HG03520 (cell line): Measurements from ENCODE around the gene ZNF112.
"Not testable (repeated sequence)": the region's sequence is repeated elsewhere in the genome, so short reads cannot be mapped to it uniquely, and the experiment has no call there.

Experiments
- ATAC-seq: cut with Tn5 transposase; IDR thresholded peaks from one replicate; pipeline ENCODE4 v1.9.1; 2021; ENCODE audit warnings: mild to moderate bottlenecking, moderate library complexity; ENCODE audit not compliant: unreplicated experiment

The ZNF112 gene

DNA sequence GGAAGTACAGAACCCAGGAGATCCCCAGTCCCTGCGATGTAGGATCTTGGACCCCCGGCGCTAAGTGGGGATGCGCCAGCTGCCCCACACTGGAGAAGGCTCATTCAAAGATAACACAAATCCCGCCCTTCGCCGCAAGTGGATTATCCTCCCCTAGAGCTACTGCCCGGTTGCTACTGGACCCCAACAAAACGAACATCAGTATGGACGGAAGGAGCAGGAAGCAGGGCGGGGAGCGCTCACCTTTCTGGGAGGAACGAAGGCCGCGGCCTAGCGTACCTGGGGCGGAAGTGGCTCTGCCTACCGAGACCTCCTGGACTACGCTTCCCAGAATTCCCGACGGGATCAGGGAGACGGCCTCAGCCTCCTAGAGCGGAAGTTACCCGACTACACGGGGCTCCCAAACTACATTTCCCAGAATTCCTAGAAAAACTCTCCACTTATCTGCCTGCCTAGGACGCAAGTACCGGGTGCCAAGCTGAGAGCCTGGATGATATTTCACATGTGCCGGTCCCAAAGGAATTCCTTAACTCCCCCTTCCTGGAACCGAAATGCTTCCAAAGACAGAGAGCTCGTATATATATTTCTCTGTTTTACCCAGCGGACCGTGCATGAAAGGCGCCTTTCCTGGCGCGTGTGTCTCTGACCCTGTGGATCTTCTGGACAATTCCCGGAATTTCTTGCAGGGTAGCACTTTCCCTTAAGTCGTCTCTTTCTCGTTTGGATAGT is at the start of gene ZNF112:
TSS of gene ZNF112 (minus strand) at position 298 of the 729 bp plus-strand sequence. CDS start 16,141 bp downstream, outside the sequence.
- ATAC-seq: no peak

DNA sequence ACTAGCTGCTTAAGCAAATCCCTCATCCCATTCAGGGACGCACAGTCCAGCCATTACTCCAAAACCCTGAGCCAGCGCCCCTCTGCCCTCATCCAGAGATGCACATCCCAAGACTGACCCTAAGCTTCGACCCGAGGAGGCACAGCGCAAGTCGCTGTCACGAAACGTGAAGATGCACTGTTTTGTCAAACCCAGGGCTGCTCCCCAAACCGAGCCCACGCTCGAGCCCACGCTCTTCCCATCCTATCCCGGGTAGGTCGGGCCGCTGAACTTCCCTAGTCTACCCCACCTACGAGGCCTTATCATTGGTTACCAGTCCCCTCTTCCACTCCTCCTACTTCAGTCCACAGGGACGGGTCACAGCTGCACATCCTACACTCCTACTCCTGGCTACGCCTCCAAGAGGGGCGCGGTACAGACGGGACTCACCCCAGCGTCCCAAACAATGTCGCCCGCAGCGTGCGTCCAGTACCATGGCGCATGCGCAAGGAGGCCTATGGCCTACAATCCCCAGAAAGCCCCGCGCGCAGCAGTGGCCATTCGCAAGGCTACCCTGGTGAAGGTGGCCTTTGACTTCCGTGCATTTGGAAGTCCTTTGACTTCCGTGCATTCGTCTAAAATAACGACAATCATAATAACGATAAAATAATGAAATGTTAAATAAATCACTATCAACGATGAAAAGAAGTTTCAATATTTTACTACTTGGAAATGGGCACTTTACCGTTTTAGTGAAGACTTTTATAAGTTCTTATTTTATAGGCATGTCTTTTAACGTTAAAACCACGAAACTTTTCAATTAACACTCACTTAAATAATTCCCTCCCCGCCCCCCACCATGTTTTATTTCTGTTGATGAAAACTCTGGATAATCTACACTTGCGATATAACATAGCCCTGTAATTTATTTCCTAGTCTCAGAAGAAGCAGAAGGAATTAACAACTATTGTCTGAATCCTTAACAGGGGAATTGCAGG is 44.9 kb upstream of the ZNF112 start, which contains the start of gene ZNF285:
TSS of gene ZNF285 (minus strand) at position 470 of the 977 bp plus-strand sequence. CDS start 4,395 bp downstream, outside the sequence.
- no peak for ATAC-seq

DNA sequence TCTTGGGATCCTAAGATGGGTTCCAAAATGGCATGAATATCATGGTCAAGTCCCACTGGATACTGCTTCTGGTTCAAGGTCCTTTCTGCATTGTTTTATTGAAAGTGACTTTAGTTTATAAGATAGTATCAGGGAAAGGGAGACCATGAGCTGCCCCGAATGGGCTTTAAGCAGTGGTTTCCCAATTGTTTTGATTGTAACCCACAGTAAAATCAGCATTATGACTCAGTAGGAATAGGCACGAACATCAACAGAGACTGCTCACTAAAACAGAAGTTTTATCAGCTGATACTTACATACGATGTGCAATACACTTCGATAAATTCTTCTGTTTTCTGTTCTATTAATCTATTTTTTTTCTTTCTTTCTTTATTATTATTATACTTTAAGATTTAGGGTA is 32.8 kb upstream of the ZNF112 start:
- ATAC-seq: not testable (repeated sequence)

DNA sequence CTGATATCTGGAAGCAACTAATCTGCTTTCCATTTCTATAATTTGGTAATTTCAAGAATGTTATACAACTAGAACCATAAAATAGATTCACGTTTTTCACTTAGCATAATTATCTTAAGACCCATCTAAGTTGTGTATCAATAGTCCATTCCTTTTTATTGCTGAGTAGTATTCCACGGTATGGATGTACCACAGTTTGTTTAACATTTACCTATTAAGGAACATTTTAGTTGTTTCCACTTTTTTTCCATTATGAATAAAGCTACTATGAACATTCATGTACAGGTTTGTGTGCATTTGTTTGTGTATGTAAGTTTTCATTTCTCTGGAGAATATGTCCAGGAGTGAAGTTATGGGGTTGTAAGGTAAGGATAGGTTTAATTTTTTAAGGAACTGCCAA is 18.3 kb upstream of the ZNF112 start:
- ATAC-seq: no peak

DNA sequence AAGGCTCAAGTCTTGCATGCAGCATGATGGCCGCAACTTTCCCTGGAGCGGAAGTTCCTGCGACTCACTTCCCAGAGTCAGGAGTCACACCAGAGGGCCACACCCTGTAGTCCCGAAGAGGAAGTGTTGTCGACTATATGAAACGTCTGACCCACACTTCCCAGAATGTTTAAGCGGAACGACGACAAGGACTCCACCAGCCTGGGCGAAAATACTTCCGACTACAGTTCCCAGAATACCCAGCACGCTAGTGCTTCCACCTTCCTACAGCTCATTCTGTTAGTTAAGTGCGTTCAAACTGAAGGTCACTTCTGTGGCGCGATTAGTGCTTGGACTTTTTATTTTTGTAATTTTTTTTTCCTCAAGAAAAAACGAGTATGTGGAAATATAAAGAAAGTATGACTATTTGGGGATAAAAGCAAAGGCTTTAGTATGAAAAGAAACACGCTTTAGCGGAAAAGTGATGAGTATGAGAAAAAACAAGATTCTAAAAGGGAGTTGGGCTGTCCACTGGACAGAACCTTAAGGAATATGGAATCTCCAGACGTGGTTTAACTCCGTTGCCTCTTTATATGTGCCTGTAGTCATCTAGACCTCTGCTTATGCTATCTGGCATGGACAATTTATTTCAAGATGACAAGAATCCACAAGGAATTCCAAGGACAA is 15.5 kb upstream of the ZNF112 start:
- no peak for ATAC-seq

DNA sequence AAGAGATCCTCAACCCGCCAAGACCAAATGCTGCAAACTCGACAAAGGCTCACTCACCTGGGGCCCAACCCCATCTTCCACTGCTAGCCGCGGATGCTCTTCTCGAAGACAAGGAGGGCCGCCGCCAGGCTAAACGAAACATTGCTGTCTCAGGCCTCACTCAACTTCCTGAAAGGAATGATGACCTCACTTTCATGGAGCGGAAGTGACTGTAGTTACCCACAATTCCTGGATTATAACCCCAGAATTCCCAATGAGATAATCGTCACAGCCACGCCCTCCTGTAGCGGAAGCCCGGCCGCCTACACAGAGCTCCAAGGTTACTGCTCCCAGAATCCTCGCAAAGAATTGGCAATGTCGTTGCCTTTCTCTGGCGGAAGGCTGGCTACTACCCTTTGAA is 10.5 kb upstream of the ZNF112 start:
- no peak for ATAC-seq

DNA sequence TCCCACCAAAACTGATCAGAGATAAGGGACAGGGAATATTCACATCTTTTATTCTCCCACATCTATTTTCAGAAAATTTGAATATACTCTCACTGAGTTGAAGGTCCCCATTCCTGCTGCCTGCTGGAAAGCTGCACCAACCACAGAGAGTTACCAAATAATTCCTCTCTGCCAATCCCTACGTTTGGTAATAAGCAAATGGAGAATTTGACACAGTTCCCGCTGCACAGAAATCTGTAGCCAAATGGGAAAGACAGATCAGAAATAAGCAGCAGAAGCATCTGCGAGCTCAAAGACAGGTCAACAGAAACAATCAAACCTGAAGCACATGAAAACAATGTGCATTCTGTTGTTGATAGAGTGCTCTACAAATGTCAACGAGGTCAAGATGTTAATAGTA is 9.9 kb downstream of the ZNF112 start:
- no peak for ATAC-seq

DNA sequence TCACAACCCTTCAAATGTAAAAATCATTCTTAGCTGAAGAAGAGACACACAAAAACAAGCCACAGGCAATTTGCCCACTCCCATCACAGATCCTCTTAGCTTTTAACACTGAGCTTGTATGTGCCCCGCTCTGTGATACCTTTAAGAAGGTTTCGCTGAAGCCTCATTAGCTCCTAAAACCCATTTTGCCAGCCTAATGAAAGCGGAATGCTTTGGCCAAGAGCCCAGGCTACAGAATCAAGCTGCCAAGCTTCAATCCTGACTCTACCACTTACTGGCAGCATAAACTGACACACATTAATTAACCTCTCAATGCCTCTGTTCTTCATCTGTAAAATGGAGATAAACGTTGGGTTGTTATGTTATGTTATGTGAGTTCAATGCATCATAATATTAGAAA is 10.5 kb downstream of the ZNF112 start:
- ATAC-seq: no peak

DNA sequence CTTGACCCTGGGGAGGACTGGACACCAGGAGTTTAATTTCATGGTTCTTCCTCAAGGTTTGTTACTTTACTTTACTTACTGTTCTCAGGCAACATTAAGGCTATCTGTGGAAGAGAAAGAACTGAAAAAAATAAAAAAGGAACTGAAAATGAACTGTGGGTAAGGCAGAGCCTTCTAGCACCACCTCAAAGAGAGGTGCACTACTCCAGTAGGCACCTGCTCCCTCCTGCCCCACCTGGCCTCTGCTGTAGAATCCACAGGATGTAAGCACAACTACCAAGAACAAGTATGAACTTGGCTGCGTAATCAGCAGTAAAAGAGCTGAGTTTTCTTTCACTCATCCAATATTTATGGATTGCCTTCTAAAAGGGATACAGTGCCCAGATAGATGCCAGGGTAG is 12.2 kb downstream of the ZNF112 start:
- no peak for ATAC-seq

DNA sequence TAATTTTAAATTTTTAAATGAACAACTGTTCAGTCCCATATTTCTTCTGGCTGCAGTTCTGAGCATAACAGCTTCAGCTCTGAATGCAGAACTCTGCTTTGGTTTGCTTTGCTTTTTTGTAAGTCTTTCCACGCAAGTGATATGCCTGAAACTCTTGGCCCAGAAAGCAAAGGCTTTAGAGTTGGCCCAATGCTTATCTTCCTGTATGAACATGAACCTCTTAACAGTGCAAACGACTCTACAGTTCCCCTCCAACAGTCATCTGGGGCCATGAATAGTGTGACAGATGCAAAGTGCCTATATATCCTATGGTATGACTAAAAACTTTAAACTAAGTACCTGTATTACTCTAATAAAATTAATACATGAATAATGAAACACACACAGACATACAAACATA is 14.7 kb downstream of the ZNF112 start:
- ATAC-seq: no peak

DNA sequence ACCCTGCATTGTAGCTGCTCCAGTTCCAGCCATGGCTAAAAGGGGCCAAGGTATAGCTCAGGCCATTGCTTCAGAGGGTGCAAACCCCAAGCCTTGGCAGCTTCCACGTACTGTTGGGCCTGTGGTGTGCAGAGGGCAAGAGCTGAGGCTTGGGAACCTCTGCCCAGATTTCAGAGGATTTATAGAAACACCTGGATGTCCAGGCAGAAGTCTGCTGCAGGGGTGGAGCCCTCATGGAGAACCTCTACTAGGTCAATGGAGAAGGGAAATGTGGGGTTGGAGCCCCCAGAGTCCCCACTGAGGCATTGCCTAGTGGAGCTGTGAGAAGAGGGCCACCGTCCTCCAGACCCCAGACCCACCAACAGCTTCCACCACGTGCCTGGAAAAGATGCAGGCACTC is 21.8 kb downstream of the ZNF112 start:
- not testable (repeated sequence) for ATAC-seq

DNA sequence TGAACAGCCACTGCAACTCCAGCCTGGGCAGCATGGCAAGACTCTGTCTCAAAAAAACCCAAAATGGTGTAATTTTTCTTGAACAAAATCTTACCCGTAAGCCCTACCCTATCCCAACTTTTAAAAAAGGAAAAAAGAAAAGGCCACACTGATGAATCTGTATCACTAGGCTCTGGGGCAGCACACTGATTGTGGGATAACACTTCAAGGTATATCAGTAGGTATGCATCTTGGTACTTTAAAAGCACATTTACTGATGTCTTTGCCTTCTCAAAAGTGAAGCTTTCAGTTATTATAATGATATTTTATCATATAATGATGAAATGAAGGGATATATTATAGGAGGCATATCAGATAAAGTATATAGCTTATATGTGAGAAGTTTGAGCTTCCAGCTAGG is 24.3 kb downstream of the ZNF112 start:
- no peak for ATAC-seq

DNA sequence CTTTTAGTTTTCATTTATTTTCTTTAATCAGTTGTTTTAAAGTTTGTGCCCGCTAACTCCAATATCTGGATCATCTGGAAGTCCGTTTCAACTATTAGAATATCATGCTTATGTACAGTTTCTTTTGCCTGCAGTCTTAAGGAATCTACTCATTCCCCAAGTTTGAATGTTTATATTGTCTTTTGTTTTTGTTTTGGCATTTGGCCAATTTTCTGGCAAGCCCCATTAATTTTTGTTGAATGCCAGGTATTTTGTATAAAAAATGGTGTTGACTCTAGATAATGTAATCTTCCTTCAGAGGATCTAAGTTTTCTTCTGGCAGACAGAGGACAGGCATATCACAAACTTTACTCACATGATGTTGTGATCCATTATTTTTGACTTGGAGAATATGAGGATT is 40.6 kb downstream of the ZNF112 start:
- ATAC-seq: no peak

DNA sequence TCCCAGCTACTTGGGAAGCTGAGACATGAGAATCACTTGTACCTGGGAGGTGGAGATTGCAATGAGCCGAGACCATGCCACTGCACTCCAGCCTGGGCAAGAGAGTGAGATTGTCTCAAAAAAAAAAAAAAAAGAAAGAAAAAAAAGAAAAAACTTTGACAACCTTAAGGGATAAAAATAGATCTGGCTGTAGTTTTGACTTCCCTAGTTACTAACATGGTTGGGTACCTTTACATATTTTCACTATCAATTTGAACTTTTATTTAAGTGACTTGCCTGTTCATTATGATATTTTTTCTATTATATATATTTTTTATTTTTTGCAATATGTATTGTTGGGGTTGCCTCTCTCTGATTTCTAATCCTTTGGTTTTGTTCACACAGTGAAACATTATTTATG is 43.2 kb downstream of the ZNF112 start:
- ATAC-seq: no peak

DNA sequence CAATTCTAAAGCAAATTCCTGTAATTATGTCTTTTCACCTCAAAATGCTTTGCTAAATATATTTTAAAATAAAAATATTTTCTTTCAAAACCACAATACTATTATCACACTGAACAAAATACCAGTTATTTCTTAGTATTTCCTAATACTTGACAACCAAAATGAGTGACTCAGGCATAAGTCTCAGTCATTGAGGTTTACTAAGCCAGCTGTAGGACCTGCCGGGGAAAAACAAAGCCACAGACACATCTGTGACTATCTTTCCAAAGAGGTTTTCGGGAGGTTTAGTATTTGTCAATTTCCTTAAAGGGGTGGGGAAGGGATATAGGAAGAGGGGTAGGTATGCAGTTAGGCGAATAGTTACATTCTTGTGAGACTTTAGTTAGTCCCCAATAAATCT is 48.5 kb downstream of the ZNF112 start:
- no peak for ATAC-seq

DNA sequence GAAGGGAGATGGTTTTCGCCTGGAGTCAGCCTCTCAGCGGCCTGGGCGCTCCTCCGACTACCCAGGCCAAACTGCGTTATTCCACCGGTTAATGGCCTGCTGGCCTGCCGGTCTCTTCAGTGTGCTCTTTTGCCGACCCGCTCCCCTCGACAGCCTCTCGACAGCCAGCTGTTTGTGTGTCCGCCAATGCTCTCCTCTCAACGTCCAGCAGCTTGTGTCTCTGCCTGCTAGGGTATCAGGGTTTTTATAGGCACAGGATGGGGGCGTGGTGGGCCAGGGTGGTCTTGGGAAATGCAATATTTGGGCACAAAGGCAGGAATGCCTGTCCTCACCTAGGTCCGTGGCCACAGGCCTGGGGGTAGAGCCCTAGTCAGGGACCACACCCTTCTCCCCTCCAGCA is 50.2 kb downstream of the ZNF112 start:
- no peak for ATAC-seq

DNA sequence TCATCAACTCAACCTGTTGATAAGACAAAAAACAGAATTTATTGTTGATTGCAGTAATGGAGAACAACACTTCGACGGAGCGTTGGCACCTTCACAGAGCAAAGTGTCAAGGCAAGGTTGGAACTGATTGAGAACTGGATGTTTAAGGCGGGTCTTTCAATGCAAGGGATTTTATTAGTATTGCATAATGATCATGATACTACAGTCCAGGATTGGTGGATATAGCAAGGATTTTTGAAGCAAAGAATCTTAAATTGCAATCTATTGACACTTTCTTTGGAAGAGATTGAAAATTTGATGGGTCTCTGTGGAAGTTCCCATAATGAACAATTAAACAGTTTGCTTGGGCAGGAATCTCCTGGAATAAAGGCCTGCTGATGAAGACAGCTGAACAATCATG is 51.0 kb downstream of the ZNF112 start:
- ATAC-seq: no peak

DNA sequence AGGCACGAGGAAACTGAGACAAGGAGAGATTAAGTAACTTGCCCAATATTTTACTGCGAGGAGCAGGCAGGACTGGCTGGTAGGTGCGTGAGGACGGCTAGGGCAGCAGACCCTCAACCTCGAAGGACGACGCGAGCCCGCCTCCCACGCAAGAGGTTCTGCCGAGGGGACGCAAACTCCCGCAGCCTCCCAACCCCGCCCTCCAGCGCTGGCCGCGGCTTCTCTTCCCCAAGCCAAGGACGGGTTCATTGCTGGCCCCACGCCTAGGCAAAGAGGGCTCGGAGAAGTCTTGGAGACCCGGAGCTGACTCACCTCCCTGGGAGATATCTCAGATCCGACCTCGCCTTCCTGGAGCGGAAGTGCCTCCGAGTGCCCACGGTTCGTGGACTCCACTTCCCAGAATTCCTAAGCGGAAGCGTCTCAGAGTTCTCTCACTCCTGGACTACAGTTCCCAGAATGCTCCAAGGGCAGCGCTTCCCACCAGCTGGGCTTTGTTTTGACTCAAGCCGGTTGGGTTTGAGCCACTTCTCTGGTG is 51.8 kb downstream of the ZNF112 start, which contains the start of gene ZNF235:
TSS of gene ZNF235 (minus strand) at position 367 of the 535 bp plus-strand sequence. CDS start 1,621 bp downstream, outside the sequence.
- peak; percentile 85 for ATAC-seq

DNA sequence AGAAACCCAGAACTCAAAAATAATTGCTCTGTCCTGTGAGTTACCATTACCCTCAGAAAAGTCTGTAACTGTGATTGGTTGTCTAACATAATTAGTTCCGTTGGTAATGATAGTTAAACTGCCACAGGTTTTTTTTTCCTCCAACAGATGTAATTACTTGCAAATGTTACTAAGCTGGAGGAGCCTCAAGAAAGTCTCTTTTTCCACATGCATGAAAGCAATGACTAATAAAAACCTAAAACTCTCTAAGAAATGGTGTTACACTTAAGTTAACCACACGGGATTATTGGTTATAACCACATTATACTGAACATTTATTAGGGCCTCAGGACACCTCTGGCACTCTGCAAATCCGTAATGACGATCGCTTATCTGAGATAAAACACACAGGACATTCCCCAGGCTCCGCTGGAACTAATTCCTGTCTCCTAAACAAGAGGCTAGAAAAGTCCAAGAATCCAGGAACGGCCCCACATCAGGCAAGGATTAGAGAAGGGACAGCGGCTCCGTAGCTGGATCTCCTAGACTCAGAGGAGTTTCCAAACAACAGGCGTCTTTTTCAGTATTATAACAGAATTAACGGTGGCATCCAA is 52.4 kb downstream of the ZNF112 start:
- no peak for ATAC-seq

DNA sequence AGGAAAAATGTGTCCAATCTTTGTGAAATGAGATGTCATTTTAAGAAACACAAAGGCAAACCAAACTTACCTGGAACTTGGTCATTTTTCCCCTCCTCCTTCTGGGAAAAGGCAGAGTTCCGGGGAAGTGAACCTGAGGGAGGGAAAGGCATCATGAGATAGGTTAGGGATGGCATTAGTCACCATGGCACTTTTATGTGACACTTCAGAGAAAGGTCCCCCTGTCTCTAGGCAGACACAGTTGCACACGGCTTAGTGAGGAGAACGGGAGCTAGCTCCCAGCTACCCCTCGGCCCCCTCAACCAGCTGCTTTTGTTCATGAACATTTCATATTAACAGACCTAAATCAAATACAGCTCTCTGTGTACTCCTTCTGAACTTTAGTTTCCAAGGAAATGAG is 53.2 kb downstream of the ZNF112 start:
- ATAC-seq: no peak
